ENCODE measurements around the gene ABCD1.
"Not testable (repeated sequence)": the region's sequence is repeated elsewhere in the genome, so short reads cannot be mapped to it uniquely, and the experiment has no call there.

The ABCD1 gene

GRCh38 chrX:153694687-153695270, 29.9 kb upstream of the ABCD1 start:
- DNase-seq, result no peak

GRCh38 chrX:153696100-153696499, 28.6 kb upstream of the ABCD1 start:
- no peak for DNase-seq

GRCh38 chrX:153696538-153696937, 28.1 kb upstream of the ABCD1 start:
- DNase-seq, result not testable (repeated sequence)

GRCh38 chrX:153696986-153697722, 27.5 kb upstream of the ABCD1 start:
- DNase-seq, result not testable (repeated sequence)

GRCh38 chrX:153697924-153698865, 26.5 kb upstream of the ABCD1 start:
- no peak for DNase-seq

GRCh38 chrX:153699210-153699783, 25.4 kb upstream of the ABCD1 start:
- DNase-seq, result not testable (repeated sequence)

- not testable (repeated sequence) for DNase-seq
Measured at GRCh38 chrX:153699784-153700371, 24.8 kb upstream of the ABCD1 start.

- no peak for DNase-seq
Measured at GRCh38 chrX:153700376-153700945, 24.2 kb upstream of the ABCD1 start.

- no peak for DNase-seq
Measured at GRCh38 chrX:153700967-153701366, 23.7 kb upstream of the ABCD1 start.

GRCh38 chrX:153701706-153702105, 22.9 kb upstream of the ABCD1 start:
- no peak for DNase-seq

- no peak for DNase-seq
Measured at GRCh38 chrX:153702336-153703035, 22.2 kb upstream of the ABCD1 start.

- no peak for DNase-seq
Measured at GRCh38 chrX:153703036-153703370, 21.7 kb upstream of the ABCD1 start.

- DNase-seq, result no peak
Measured at GRCh38 chrX:153704021-153704526, 20.6 kb upstream of the ABCD1 start.

- not testable (repeated sequence) for DNase-seq
Measured at GRCh38 chrX:153704631-153705402, 19.8 kb upstream of the ABCD1 start.

GRCh38 chrX:153705403-153706060, 19.1 kb upstream of the ABCD1 start:
- not testable (repeated sequence) for DNase-seq

GRCh38 chrX:153706799-153707198, 17.9 kb upstream of the ABCD1 start:
- DNase-seq, result no peak

- DNase-seq, result no peak
Measured at GRCh38 chrX:153707406-153707805, 17.2 kb upstream of the ABCD1 start.

GRCh38 chrX:153708415-153708814, 16.2 kb upstream of the ABCD1 start:
- peak; percentile 70 for DNase-seq

GRCh38 chrX:153709726-153710674, 14.7 kb upstream of the ABCD1 start:
- DNase-seq, result no peak
